Tongue (tissue), 2 donors: ENCODE measurements around the gene SMIM22. TPM values are rescaled to one million over a fixed set of nuclear protein-coding genes. Genes with fewer than 3 reads are reported as not detected.

Experiments used
- DNase-seq: peaks from one replicate; pipeline ENCODE4 v3.0.0-alpha.2; 2015
- total RNA-seq: library from RNA; depleted of rRNA; stranded (reverse); fragments of >200 nt; gene quantifications from one replicate; pipeline ENCODE4 v1.2.3, GENCODE V29; 2014

Gene SMIM22
- total RNA-seq, 1 donor from 2014 or later: not detected

DNA sequence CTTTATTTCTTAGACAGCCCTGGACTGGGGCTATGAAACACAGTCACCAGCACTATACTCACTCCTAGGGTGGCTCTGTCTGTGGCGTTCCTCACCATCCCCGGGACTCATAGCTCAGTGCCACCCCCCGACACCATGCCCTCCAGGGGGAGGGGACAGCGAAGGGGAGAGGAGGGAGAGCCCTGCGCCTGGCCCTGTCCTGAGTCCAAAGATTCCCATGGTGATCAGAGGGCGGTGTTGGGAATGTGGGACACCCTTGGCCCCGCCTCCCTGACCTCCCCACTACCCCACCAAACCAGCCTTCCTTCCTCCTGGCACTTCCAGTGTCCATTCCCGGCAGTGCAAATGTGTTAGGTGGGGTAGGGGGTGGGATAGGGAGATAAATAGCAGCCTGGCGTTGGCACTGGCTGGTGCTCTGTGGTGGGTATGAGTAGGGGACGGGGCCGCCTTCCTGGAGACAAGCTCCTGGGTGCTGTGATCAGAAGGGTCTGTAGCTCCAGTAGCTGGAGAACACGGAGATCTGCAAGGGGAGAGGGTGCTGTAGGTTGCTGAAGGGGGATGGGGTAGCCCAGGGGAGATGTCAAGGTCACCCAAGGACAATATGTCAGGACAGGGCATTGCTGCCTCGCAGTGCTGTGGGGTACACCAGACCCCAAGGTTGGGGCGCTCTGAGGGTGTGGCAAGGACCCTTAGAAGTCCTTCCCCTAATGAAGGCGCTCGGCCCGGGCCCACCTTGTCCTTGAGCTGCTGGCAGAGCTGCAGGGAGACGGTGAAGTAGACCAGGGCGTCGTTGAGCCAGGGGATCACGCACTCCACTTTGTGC is 2.0 kb downstream of the SMIM22 start:
- DNase-seq: no peak

GRCh38 chr16:4797805-4798252 is 2.7 kb downstream of the SMIM22 start:
- no peak for DNase-seq

GRCh38 chr16:4798456-4798855 is 3.3 kb downstream of the SMIM22 start:
- DNase-seq: no peak

GRCh38 chr16:4799171-4799855 is 4.1 kb downstream of the SMIM22 start:
- no peak for DNase-seq

DNA sequence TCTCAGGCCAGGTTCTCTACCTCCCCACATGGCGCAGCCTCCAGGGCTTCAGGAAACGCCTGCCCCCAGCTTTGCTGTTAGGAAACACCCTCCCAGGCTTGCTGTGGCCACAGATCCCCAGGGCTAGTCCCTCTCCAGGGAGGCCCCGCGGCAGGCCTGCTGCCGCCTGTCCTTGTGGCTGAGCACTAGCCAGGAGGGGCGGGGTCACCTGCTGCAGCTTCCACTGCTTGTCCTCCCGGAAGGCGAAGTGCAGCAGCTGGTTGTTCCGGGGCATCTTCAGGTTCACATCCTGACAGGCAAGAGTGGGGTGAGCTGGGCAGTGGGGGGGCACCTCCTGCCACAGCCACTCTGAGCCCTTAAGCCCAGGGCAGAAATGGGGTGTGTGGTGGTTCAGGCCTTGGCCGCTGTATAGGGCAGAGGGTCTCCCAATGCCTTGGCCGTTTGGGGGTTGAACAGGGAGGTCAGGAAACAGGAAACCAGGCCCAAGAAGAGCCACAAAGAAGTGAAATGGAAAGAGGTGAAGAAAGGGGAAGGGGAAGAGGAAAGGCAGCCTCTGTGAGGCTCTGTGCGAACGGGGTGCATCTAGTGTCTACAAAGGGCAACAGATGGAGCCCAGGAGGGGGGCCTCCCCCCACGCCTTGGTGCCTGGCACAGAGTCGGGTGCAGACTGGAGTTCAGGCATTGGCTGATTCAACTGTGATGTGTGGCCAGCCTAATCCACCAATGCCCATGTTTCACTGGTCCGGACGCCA is 5.3 kb downstream of the SMIM22 start:
- peak; percentile 21 for DNase-seq

GRCh38 chr16:4801051-4801961 is 6.1 kb downstream of the SMIM22 start:
- DNase-seq: no peak

DNA sequence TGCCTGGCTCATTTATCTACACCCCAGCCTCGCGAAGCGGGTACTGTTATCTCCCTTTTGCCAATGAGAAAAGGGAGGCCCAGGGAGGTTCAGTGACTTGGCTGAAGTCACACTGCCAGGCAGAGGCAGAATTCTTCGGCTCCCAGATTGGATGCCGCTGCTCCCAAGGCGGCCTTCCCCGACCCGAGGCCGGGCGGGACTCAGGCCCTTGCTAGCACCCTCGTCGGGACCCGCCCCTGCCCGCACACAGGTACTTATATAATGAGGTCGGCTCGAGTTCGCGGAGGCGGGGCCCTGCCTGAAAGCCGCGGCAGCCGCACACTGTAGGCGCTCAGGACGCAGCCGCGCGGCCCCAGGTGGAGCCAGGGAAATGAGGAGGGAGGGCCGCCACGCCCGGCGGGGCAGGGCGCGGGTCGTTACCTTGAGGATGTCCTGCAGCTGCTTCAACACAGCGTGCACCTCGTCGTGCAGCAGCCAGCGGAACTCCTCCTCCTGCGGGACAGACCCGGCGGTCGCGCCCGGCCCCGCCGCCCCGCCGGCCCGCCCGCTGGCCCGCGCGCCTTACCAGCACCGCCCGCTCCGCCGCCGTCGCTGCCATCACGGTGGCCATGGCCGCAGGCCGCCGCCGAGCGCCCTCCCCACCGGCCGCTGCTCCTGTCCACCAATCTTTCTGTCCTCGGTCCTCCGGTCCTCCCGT is 6.9 kb downstream of the SMIM22 start, which contains the start of gene ROGDI:
Gene ROGDI (minus strand): TSS at position 672 of the 697 bp plus-strand sequence. CDS start 62 bp downstream, at position 610.
- peak; percentile 70 for DNase-seq

DNA sequence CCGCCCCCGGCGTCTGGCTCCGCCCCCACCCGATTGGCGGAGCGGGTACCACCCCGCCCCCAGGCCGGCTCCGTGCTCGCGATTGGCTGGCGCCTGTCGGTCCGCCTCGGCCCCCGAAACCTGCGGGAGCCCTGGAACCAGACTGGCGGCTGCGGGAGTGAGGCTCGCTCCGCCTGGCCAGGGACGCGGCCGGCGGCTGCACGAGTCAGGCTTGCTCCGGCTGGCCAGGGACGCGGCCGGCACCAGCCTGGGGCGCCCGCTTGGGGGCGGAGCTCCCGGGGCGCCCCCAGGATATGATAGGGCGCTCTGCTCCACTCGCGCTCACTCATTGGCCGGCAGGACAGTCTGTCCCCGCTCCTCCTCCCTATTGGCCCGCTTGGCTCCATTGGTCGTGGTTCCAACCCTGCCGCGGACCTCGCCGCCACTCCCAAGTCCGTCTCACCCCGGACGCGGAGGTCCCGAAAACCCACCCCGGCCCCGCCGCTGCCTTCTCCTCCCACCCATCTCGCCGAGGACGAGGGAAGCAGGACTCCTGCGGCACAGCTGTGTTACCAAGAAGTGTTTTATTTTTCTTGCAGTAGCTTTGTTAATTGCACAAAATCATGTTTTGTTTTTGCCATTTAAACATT is 7.6 kb downstream of the SMIM22 start:
- peak; percentile 96 for DNase-seq

DNA sequence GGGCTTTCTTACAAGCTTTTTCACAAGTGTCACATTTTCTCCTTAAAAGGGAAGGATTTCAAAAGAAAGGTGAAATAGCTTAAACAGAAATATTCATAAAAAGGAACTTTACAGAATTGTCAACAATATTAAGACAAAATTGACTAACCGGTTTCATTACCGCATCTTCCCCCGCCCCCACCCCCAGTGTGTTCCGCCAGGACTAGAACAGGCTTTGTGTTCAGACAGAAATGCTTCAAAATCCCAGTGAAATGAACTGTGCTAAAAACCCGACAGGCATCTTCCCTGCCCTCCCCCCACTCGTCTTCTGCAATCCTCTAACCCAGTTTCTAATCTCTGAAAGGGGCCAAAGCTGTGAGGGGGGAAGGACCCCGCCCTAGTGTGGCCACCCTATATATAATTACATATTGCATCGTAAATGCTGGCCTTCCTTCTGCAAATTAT is 8.3 kb downstream of the SMIM22 start:
- peak; percentile 11 for DNase-seq

DNA sequence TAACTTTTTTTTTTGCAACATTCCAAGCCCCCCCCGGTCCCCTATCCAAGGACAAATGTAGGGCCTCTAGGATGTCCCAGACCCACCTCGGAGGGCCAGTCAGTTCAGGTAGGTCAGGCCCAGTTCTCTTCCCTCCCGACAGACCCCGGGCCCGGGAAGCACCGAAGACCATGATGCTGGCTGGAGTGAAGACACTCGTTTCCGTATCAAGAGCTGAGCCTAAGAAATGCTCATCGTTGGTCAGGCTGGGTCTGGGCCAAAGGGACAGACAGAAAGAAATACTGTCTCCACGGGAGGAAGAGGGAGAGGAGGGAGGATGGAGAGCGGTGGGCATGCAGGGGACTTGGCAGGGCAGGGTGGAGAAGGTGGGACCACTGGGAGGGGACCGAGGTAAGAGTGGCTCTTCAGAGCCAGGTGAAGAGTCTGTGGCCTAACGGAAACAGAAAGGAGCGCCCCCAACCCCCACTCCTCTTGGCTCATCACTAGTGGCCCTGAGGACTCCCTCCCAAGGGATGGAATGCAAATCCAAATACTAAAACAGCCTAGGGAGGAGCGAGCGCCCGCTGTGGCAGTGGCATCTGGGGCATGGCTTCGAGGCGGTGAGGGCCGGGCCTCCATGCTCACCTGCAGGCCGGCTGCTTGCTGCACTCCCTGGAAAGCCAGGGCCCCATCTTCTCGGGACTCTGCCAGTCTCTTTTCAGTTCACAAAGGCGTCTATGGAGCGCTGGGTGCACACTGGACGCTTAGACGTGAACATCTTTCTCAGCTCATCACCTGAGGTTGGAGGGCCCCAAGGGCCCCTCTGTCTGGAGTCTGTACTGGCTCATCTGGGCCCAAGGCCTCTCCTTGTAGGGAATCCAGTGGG is 9.0 kb downstream of the SMIM22 start:
- no peak for DNase-seq

DNA sequence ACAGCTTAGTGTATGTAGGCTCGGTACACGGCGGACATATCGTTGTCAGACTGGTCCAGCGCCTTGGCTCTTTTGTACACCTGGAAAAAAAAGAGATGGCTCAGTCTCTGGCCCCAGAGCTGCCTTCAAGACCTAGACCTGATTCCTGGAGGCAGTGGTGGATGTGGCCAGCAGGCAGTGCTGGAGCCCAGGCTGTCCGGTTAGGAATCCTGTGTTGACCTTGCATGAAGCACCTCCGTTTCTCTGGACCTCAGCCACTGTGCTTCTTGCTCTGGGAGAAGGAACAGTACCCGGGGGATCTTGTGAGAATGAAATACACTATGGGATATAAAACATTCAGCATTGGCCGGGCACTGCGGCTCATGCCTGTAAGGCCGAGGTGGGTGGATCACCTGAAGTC is 10.1 kb downstream of the SMIM22 start:
- DNase-seq: no peak

- DNase-seq: no peak
These were observed 11.1 kb downstream of the SMIM22 start for GRCh38 chr16:4806280-4806679.

GRCh38 chr16:4811242-4811641 is 16.1 kb downstream of the SMIM22 start:
- no peak for DNase-seq

DNA sequence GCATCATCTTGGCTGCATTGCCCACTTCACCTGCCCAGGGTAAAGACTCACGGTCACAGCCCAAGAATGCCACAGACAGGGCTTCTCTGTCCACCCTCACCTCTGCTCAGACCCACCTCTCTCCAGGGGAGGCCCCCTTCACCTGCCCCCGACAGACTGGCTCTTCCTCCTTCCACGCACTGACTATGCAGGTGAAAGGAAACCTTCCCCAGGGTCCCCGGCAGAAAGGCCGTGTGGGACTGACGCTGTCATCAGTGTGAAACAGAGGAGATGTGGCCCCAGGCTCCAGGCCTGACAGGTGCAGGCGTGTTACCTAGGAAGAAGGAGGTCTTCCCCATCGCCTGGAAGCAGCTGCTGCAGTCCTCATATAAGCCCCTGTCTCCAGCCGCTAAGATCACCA is 16.6 kb downstream of the SMIM22 start:
- DNase-seq: no peak

GRCh38 chr16:4813251-4814003 is 18.3 kb downstream of the SMIM22 start:
- DNase-seq: no peak

DNA sequence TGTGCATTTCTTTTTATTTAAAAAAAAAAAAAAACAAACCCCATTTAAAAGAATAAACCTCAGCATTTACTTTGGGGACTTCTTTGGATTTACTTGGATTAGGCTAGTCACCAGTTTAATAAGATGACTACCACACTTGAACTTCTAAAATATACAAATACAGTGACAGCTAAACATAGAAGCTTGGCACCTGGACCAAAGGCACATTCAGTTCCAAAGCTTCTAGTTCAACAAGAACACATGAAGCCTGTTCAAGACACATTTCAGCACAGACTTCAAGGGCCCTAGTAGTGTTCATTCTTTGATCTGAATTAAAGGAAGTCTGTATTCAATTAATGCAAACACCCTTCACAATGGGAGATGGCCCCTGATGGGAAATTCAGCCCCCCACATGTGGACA is 18.9 kb downstream of the SMIM22 start:
- no peak for DNase-seq

- no peak for DNase-seq
These were observed 19.5 kb downstream of the SMIM22 start for GRCh38 chr16:4814542-4815173.

DNA sequence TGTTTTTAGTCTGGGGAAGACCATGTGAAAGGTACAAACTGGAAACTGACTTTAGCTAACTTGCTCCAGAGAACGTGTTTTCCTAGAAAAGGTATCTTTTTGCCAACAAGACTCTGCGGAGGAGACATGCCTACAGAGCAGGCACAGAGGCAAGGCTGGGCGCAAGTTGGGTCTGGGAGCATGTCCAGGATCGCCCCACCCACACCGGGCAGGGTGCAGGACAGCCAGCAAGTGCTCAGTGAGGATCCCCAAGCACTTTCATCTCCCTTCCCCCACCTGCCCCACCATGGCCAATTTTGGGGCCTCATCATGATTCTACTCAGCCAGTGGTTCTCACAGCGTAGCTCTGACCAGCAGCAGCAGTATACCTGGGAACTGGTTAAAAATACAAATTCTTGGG is 25.5 kb downstream of the SMIM22 start:
- DNase-seq: no peak
